ENCODE measurements around the gene MAP3K7.

DNA sequence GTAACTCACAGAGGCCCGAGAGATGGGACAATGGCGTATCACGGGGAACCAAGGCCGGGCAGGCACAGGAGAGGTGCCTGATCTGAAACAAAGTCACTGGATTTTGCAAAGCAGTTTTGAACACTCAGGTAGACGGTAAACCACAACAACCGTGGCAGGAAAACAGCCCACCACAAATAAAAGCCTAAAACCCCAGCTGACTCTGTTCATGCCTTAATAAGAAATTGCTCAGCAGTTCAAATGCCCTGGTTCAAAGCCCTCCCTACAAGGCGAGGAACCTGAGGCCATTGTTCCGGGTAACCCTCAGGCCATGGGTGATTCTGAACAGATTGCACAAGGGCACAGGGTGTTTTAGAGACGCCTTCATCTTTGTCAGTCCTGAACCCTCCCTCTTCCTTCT is 114.2 kb downstream of the MAP3K7 start:
- TF ChIP-seq POLR2A (IDR thresholded peaks at IDR 0.05; ENCODE audit: low read depth, low read length) = no peak
- TF ChIP-seq, protein P1, sequence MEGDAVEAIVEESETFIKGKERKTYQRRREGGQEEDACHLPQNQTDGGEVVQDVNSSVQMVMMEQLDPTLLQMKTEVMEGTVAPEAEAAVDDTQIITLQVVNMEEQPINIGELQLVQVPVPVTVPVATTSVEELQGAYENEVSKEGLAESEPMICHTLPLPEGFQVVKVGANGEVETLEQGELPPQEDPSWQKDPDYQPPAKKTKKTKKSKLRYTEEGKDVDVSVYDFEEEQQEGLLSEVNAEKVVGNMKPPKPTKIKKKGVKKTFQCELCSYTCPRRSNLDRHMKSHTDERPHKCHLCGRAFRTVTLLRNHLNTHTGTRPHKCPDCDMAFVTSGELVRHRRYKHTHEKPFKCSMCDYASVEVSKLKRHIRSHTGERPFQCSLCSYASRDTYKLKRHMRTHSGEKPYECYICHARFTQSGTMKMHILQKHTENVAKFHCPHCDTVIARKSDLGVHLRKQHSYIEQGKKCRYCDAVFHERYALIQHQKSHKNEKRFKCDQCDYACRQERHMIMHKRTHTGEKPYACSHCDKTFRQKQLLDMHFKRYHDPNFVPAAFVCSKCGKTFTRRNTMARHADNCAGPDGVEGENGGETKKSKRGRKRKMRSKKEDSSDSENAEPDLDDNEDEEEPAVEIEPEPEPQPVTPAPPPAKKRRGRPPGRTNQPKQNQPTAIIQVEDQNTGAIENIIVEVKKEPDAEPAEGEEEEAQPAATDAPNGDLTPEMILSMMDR (IDR thresholded peaks at IDR 0.05; ENCODE audit: extremely low read depth in 1 of 2, insufficient read depth in 1 of 2, low read depth in 1 of 2, low read length in 2 of 2) = no peak
- TF ChIP-seq, protein P2, sequence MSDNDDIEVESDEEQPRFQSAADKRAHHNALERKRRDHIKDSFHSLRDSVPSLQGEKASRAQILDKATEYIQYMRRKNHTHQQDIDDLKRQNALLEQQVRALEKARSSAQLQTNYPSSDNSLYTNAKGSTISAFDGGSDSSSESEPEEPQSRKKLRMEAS (IDR thresholded peaks at IDR 0.05; ENCODE audit: insufficient read depth, insufficient read length) = no peak
- TF ChIP-seq EZH2 (IDR thresholded peaks at IDR 0.05; ENCODE audit: borderline replicate concordance, low read depth, low read length, severe bottlenecking) = no peak
- TF ChIP-seq POLR2AphosphoS5 (IDR thresholded peaks at IDR 0.05; ENCODE audit: insufficient read depth, low read depth, low read length) = no peak
- no peak for TF ChIP-seq MYC (IDR thresholded peaks at IDR 0.05; ENCODE audit: low read depth, low read length)

Measured in endothelial cell of umbilical vein (primary cell).